ENCODE results near the gene NAP1L1.
"Not testable (repeated sequence)": the region's sequence is repeated elsewhere in the genome, so short reads cannot be mapped to it uniquely, and the experiment has no call there.

The NAP1L1 gene

DNA sequence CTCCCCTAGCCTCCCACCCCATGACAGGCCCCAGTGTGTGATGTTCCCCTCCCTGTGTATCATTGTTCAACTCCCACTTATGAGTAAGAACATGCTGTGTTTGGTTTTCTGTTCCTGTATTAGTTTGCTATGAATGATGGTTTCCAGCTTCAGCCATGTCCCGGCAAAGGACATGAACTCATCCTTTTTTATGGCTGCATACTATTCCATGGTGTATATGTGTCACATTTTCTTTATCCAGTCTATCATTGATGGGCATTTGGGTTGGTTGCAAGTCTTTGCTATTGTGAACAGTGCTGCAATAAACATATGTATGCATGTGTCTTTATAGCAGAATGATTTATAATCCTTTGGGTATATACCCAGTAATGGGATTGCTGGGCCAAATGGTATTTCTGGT is 96.8 kb downstream of the NAP1L1 start:
- ATAC-seq, DNase-seq: not testable (repeated sequence)
